Measurements from ENCODE around the gene C17orf75. TPM values are rescaled to one million over a fixed set of nuclear protein-coding genes. Genes with fewer than 3 reads are reported as not detected.

The C17orf75 gene
- total and polyA plus RNA-seq, 2 donors (not counting 1 experiment from before 2014, with no cell fraction given): 16.4 to 30.2 TPM

- Histone ChIP-seq H3K79me2 (ENCODE audit: control insufficient read depth, insufficient read depth, low read length) (no peaks in the 10 kb centered on the region), H3K36me3 (ENCODE audit: control insufficient read depth, insufficient read depth, low read length) (no peaks in the 10 kb centered on the region), H2AFZ (ENCODE audit: low read length) (no peak overlapping the region), H3K27ac (ENCODE audit: insufficient read depth, low read length) (no peak overlapping the region), H3K27me3 (ENCODE audit: control insufficient read depth, insufficient read depth, low read length) (peaks cover 2% of the 10 kb centered on the region), H3K4me3 (replicated peaks in 1 of 4; ENCODE audit: control extremely low read depth in 1 of 4, insufficient read depth in 1 of 4, low read depth in 3 of 4, low read length in 4 of 4) (no peak overlapping the region), H3K9me3 (ENCODE audit: control insufficient read depth, insufficient read depth, low read depth, low read length) (no peaks in the 10 kb centered on the region), H3K4me2 (ENCODE audit: extremely low read depth, insufficient read depth, low read length) (no peak overlapping the region), H3K4me1 (ENCODE audit: control insufficient read depth, extremely low read depth, insufficient read depth, low read length) (no peaks in the 10 kb centered on the region), H3K9ac (ENCODE audit: insufficient read depth, low read length) (no peak overlapping the region), H4K20me1 (ENCODE audit: control insufficient read depth, extremely low read depth, insufficient read depth, low read length) (no peaks in the 10 kb centered on the region)
- TF ChIP-seq CTCF (conservative IDR thresholded peaks at IDR 0.05 in 1 of 2, IDR thresholded peaks at IDR 0.05 in 1 of 2; ENCODE audit: low read depth in 1 of 2, low read length in 2 of 2): no peak
- no peak for TF ChIP-seq EZH2 (IDR thresholded peaks at IDR 0.05; ENCODE audit: low read length, missing control alignments)
- DNase-seq (ENCODE audit: low read depth in 2 of 2): no peak
Observed at GRCh38 chr17:32307658-32308057, 34.3 kb downstream of the C17orf75 start.

DNA sequence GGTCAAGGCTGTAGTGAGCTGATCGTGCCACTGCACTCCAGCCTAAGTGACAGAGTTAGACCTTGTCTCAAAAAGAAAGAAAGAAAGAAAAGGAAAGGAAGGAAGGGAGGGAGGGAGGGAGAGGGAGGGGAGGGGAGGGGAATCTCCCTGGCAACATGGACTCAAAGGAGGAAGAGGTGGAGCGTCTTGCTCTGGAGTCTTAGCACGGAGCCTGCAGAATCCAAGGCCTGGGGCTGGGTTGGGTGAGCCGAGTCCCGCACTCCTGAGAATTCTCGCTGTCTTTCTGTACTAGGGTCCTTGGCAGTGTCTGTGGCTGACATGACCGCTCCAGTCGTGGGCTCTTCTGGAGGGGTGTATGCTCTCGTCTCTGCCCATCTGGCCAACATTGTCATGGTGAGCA lies 36.9 kb downstream of the C17orf75 start:
- H3K36me3 ChIP-seq (ENCODE audit: control insufficient read depth, insufficient read depth, low read length): no peaks in the 10 kb centered on the region
- no peaks in the 10 kb centered on the region for H3K4me1 ChIP-seq (ENCODE audit: control insufficient read depth, extremely low read depth, insufficient read depth, low read length)
- peaks cover 2% of the 10 kb centered on the region for H3K27me3 ChIP-seq (ENCODE audit: control insufficient read depth, insufficient read depth, low read length)
- no peak overlapping the region for H3K27ac ChIP-seq (ENCODE audit: insufficient read depth, low read length)
- no peak overlapping the region for H3K9ac ChIP-seq (ENCODE audit: insufficient read depth, low read length)
- no peak overlapping the region for H3K4me3 ChIP-seq (replicated peaks in 1 of 4; ENCODE audit: control extremely low read depth in 1 of 4, insufficient read depth in 1 of 4, low read depth in 3 of 4, low read length in 4 of 4)
- H3K79me2 ChIP-seq (ENCODE audit: control insufficient read depth, insufficient read depth, low read length): no peaks in the 10 kb centered on the region
- TF ChIP-seq EZH2 (IDR thresholded peaks at IDR 0.05; ENCODE audit: low read length, missing control alignments) (no peak), CTCF (conservative IDR thresholded peaks at IDR 0.05 in 1 of 2, IDR thresholded peaks at IDR 0.05 in 1 of 2; ENCODE audit: low read depth in 1 of 2, low read length in 2 of 2) (no peak)
- no peaks in the 10 kb centered on the region for H4K20me1 ChIP-seq (ENCODE audit: control insufficient read depth, extremely low read depth, insufficient read depth, low read length)
- no peak for DNase-seq (ENCODE audit: low read depth in 2 of 2)
- no peak overlapping the region for H3K4me2 ChIP-seq (ENCODE audit: extremely low read depth, insufficient read depth, low read length)
- H2AFZ ChIP-seq (ENCODE audit: low read length): no peak overlapping the region
- H3K9me3 ChIP-seq (ENCODE audit: control insufficient read depth, insufficient read depth, low read depth, low read length): no peaks in the 10 kb centered on the region

- no peak overlapping the region for H3K4me3 ChIP-seq (replicated peaks in 1 of 4; ENCODE audit: control extremely low read depth in 1 of 4, insufficient read depth in 1 of 4, low read depth in 3 of 4, low read length in 4 of 4)
- no peaks in the 10 kb centered on the region for H3K36me3 ChIP-seq (ENCODE audit: control insufficient read depth, insufficient read depth, low read length)
- no peak overlapping the region for H2AFZ ChIP-seq (ENCODE audit: low read length)
- no peak for DNase-seq (ENCODE audit: low read depth in 2 of 2)
- no peaks in the 10 kb centered on the region for H3K79me2 ChIP-seq (ENCODE audit: control insufficient read depth, insufficient read depth, low read length)
- no peaks in the 10 kb centered on the region for H4K20me1 ChIP-seq (ENCODE audit: control insufficient read depth, extremely low read depth, insufficient read depth, low read length)
- H3K9ac ChIP-seq (ENCODE audit: insufficient read depth, low read length): no peak overlapping the region
- H3K4me2 ChIP-seq (ENCODE audit: extremely low read depth, insufficient read depth, low read length): no peak overlapping the region
- no peaks in the 10 kb centered on the region for H3K9me3 ChIP-seq (ENCODE audit: control insufficient read depth, insufficient read depth, low read depth, low read length)
- no peak overlapping the region for H3K27ac ChIP-seq (ENCODE audit: insufficient read depth, low read length)
- no peaks in the 10 kb centered on the region for H3K4me1 ChIP-seq (ENCODE audit: control insufficient read depth, extremely low read depth, insufficient read depth, low read length)
- TF ChIP-seq EZH2 (IDR thresholded peaks at IDR 0.05; ENCODE audit: low read length, missing control alignments): no peak
- TF ChIP-seq CTCF (conservative IDR thresholded peaks at IDR 0.05 in 1 of 2, IDR thresholded peaks at IDR 0.05 in 1 of 2; ENCODE audit: low read depth in 1 of 2, low read length in 2 of 2): no peak
- peaks cover 2% of the 10 kb centered on the region for H3K27me3 ChIP-seq (ENCODE audit: control insufficient read depth, insufficient read depth, low read length)
Observed at GRCh38 chr17:32303781-32304288, 38.1 kb downstream of the C17orf75 start.

Measured in fibroblast of lung (primary cell).